ENCODE data around the gene LZTR1.

The LZTR1 gene

DNA sequence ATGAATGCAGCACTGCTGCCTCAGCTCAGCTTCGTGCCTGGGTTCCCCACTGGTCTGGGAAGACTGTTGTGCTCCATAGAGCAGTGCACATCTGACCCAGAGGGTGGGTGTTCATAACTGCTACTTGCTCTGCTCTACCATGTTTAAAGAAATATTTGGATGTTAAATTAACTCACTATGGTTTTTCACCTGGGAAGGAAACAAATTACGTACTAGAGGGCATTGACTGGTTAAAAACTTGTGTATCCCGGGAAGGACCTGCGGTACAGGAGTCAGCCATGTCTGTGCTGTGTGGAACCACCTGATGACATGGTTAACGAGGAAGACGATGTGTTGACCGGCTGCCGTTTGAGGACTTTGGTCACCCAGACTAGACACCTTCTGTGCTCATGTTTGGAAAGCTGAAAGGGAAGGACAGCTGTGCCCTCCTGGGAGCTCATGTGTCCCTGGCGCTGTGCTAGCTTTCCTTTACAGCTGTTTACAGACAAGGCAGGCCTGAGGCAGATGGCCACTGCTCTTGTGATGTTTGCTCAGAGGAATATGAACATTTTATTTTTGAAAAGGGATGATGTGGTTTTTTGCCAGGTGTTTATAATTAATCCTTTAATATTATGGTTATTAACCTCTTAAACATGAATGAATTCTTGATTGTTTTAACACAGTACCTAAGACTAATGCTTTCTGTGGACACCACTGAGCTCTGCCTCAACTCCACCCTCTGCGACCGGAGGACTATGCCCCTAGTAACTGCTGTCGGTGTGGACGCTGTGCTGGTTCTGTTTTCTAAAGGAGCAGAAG is 29.4 kb upstream of the LZTR1 start:
- DNase-seq (ENCODE audit: low read depth) = no peak
- H3K4me3 ChIP-seq (ENCODE audit: low read depth, low read length) = no peak overlapping the region
- TF ChIP-seq, protein P1, sequence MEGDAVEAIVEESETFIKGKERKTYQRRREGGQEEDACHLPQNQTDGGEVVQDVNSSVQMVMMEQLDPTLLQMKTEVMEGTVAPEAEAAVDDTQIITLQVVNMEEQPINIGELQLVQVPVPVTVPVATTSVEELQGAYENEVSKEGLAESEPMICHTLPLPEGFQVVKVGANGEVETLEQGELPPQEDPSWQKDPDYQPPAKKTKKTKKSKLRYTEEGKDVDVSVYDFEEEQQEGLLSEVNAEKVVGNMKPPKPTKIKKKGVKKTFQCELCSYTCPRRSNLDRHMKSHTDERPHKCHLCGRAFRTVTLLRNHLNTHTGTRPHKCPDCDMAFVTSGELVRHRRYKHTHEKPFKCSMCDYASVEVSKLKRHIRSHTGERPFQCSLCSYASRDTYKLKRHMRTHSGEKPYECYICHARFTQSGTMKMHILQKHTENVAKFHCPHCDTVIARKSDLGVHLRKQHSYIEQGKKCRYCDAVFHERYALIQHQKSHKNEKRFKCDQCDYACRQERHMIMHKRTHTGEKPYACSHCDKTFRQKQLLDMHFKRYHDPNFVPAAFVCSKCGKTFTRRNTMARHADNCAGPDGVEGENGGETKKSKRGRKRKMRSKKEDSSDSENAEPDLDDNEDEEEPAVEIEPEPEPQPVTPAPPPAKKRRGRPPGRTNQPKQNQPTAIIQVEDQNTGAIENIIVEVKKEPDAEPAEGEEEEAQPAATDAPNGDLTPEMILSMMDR (conservative IDR thresholded peaks at IDR 0.05; ENCODE audit: low read depth, low read length) = no peak

DNA sequence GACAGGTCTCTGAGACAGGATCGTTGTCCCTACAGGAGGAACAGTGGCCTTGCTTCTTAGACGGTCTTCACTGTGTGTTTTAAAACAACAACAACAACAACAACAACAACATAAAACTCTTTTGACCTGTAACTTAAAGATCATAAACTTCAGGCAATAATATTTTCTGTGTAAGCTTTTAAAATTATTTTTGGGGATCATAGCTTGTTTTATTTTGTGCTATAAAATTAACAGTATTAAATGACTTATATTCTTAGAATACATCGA is 28.8 kb upstream of the LZTR1 start:
- TF ChIP-seq, protein P1 (conservative IDR thresholded peaks at IDR 0.05; ENCODE audit: low read depth, low read length) = no peak
- DNase-seq (ENCODE audit: low read depth) = no peak
- no peak overlapping the region for H3K4me3 ChIP-seq (ENCODE audit: low read depth, low read length)

DNA sequence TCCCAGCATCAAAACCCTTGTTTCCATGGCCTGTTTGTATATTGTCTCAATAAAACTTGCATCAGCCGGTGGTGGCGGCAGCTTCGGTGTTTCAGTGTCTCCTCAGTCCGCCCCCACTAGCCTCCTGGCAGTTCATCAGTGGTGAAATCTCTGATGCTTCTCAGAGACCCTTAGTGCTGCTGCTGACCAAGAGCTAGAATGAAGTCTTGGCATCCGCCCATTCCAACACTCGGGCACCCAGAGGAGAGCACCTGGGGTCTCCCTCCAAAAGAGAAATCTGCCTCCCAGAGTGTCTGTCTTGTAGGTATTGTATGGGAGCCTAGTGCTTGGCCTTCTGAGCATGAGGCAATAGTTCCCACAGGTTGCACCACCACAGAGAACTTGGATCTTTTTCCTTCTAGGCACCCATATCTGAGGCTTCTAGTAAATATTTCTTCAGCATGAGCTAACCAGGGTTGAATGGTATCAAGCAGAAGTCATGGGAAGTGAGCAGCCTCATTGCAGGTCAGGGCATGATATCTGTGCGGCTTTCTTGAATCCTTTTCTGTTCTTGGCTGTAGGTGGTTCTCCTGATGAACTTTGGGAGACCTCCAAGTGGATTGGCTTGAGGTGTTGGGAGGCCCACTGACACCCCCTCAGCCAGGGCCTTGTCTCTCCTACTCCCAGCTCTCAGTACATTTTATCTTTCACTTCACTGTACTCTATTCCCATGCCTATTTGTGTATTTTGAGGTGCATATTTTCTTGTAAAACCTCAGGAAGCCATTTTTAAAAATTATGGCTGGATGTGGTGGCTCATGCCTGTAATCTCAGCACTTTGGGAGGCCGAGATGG is 28.2 kb upstream of the LZTR1 start:
- H3K4me3 ChIP-seq (ENCODE audit: low read depth, low read length) = no peak overlapping the region
- DNase-seq (ENCODE audit: low read depth) = peak; percentile 67
- TF ChIP-seq, protein P1 (conservative IDR thresholded peaks at IDR 0.05; ENCODE audit: low read depth, low read length) = no peak

DNA sequence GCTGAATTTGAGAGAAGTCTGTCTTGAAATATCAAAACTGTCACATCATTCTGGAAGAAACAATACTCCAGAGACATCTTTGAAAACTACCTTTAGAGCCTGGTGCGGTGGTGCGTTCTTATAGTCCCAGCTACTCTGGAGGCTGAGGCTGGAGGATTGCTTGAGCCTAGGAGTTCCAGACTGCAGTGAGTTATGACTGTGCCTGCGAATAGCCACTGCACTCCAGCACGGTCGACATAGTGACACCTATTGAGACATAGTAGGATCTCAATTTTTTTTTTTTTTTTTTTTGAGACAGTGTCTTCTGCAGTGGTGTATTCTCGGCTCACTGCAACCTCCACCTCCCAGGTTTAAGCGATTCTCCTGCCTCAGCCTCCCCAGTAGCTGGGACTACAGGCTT is 26.5 kb upstream of the LZTR1 start:
- H3K4me3 ChIP-seq (ENCODE audit: low read depth, low read length) = no peak overlapping the region
- TF ChIP-seq, protein P1 (conservative IDR thresholded peaks at IDR 0.05; ENCODE audit: low read depth, low read length) = no peak
- no peak for DNase-seq (ENCODE audit: low read depth)

DNA sequence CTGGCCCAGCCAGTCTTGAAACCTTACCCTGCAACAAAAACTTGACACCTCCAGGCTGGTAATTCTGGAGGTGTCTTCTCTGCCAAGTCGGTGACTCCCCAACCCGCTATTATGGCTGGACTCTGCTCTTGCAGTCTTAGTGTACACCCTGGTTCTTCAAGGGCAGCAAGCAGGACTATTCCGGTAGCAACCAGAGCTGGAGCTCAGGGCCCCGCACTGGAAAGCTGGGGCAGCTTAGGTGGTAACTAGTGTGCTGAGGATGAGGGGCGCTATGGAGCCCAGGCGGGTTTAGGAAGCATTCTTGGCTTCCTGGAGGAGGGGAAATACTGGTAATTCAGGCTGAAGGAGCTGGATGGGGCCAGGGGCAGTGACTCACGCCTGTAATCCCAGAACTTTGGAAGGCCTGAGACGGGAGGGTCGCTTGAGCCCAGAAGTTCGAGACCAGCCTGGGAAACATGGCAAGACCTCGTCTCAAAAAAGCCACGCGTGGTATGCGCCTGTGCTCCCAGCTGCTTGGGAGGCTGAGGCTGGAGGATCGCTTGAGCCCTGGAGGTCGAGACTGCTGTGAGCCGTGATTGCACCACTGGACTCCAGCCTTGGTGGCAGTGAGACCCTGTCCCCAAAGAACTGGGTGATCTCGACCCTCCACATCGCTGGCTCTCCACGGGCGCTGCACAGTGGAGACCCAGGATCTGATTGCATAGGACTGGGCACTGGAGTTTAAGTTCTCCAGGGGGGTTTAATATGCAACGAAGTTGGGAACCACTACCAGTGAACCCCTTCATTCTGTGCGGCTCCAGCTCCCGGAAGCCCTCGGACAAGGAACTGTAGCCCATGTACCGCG is 25.6 kb upstream of the LZTR1 start:
- TF ChIP-seq, protein P1 (conservative IDR thresholded peaks at IDR 0.05; ENCODE audit: low read depth, low read length) = peak; percentile 17
- no peak for DNase-seq (ENCODE audit: low read depth)
- peak overlapping the region; percentile 67 for H3K4me3 ChIP-seq (ENCODE audit: low read depth, low read length)

DNA sequence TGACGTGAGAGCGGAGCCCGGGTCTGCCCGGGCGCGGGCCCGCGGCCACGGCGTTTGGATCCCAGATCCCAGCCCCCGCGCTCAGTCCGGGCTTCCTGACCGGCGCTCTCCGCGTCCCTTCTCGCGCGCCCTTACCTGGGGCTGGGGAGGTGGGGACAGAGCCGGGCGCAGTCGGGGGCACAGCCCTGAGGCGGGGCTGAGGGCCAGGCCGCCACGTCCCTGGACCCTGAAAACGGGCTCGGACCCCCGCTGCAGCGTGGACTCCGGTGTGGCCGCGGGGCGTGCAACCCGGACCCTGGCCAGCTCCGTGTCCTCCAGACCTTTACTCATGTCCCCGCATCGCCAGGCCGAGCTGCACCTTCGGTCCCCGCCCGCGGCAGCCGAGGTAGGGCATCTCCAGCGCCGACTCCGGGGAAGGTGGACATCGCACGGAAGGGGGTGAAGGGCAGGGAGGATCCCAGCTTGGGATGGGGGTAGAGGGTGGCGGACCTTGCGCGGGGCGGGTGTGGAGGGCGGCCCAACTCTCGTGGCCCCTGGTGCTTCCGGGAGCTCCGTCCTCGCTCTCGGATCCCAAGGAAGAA is 24.9 kb upstream of the LZTR1 start:
- DNase-seq (ENCODE audit: low read depth) = no peak
- H3K4me3 ChIP-seq (ENCODE audit: low read depth, low read length) = peak overlapping the region; percentile 67
- TF ChIP-seq, protein P1 (conservative IDR thresholded peaks at IDR 0.05; ENCODE audit: low read depth, low read length) = no peak

All from choroid plexus epithelial cell (primary cell).